ENCODE results near the gene GSTO2.

GSTO2 gene

DNA sequence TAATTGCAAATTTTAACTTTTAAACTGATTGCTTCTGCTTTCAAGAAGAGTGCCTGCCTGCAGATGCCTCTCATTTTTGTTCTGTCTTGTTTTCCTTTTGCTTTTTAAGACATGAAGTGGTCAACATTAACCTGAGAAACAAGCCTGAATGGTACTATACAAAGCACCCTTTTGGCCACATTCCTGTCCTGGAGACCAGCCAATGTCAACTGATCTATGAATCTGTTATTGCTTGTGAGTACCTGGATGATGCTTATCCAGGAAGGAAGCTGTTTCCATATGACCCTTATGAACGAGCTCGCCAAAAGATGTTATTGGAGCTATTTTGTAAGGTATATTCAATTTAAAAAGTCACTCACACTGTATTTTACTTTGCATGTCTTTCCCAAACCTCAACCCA lies 8.8 kb downstream of the GSTO2 start:
- H3K9me2 ChIP-seq (replicated peaks; ENCODE audit: low read depth, low read length) = no peaks in the 10 kb centered on the region
- H3K27me3 ChIP-seq (ENCODE audit: insufficient read depth, low read length, poor library complexity, severe bottlenecking) = no peaks in the 10 kb centered on the region
- H3F3A ChIP-seq (ENCODE audit: low read depth) = no peaks in the 10 kb centered on the region
- H3K79me2 ChIP-seq (ENCODE audit: insufficient read depth, low read length) = no peaks in the 10 kb centered on the region
- TF ChIP-seq, protein P1, sequence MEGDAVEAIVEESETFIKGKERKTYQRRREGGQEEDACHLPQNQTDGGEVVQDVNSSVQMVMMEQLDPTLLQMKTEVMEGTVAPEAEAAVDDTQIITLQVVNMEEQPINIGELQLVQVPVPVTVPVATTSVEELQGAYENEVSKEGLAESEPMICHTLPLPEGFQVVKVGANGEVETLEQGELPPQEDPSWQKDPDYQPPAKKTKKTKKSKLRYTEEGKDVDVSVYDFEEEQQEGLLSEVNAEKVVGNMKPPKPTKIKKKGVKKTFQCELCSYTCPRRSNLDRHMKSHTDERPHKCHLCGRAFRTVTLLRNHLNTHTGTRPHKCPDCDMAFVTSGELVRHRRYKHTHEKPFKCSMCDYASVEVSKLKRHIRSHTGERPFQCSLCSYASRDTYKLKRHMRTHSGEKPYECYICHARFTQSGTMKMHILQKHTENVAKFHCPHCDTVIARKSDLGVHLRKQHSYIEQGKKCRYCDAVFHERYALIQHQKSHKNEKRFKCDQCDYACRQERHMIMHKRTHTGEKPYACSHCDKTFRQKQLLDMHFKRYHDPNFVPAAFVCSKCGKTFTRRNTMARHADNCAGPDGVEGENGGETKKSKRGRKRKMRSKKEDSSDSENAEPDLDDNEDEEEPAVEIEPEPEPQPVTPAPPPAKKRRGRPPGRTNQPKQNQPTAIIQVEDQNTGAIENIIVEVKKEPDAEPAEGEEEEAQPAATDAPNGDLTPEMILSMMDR (conservative IDR thresholded peaks at IDR 0.05; ENCODE audit: low read length) = no peak
- TF ChIP-seq EZH2phosphoT487 (IDR thresholded peaks at IDR 0.05; ENCODE audit: borderline replicate concordance) = no peak
- no peaks in the 10 kb centered on the region for H3K4me1 ChIP-seq (ENCODE audit: insufficient read depth, low read length, poor library complexity, severe bottlenecking)
- no peak overlapping the region for H3K9ac ChIP-seq (ENCODE audit: low read depth, low read length, poor library complexity, severe bottlenecking)
- H4K20me1 ChIP-seq (ENCODE audit: insufficient read depth, low read length, poor library complexity, severe bottlenecking) = no peaks in the 10 kb centered on the region
- no peak overlapping the region for H2AFZ ChIP-seq (ENCODE audit: low read length)
- no peaks in the 10 kb centered on the region for H3K36me3 ChIP-seq (ENCODE audit: insufficient read depth, low read length)
- H3K4me3 ChIP-seq (ENCODE audit: low read length, poor library complexity, severe bottlenecking) = no peak overlapping the region
- no peaks in the 10 kb centered on the region for H3K9me3 ChIP-seq (ENCODE audit: insufficient read depth, low read depth, low read length)
- H3K4me2 ChIP-seq (ENCODE audit: low read depth, low read length, poor library complexity, severe bottlenecking) = no peak overlapping the region

DNA sequence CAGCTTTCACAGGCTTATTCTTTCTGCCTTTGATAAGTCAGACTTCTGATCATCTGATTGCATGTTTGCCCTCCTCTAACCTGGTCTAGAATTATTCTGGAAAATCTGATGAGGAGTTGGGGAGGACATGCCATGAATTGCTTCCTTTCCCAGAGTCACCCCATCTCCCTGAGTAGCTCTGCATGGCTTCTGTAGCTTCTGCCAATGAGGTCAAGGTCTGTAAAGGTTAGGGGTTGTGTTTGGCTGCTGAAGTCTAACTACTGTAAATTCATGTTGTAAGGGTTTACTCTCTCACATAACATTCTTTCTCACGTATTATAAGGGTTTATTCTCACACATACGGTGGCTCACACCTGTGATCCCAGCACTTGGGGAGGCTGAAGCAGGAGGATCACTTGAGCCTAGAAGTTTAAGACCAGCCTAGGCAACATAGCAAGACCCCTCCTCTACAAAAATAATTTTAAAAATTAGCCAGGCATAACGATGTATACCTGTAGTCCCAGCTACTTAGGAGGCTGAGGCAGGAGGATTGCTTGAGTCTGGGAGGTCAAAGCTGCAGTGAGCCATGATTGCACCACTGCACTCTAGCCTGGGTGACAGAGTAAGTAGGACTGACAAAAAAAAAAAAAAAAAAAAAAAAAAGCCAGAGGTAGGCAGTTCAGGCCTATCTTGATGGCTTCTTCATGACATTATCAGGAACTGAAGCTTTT lies 10.7 kb downstream of the GSTO2 start:
- TF ChIP-seq, protein P1 (conservative IDR thresholded peaks at IDR 0.05; ENCODE audit: low read length) = no peak
- no peak for TF ChIP-seq EZH2phosphoT487 (IDR thresholded peaks at IDR 0.05; ENCODE audit: borderline replicate concordance)
- no peaks in the 10 kb centered on the region for H3K4me1 ChIP-seq (ENCODE audit: insufficient read depth, low read length, poor library complexity, severe bottlenecking)
- no peaks in the 10 kb centered on the region for H4K20me1 ChIP-seq (ENCODE audit: insufficient read depth, low read length, poor library complexity, severe bottlenecking)
- no peaks in the 10 kb centered on the region for H3K27me3 ChIP-seq (ENCODE audit: insufficient read depth, low read length, poor library complexity, severe bottlenecking)
- H3K4me3 ChIP-seq (ENCODE audit: low read length, poor library complexity, severe bottlenecking) = no peak overlapping the region
- H3F3A ChIP-seq (ENCODE audit: low read depth) = no peaks in the 10 kb centered on the region
- no peaks in the 10 kb centered on the region for H3K9me2 ChIP-seq (replicated peaks; ENCODE audit: low read depth, low read length)
- no peak overlapping the region for H2AFZ ChIP-seq (ENCODE audit: low read length)
- no peak overlapping the region for H3K4me2 ChIP-seq (ENCODE audit: low read depth, low read length, poor library complexity, severe bottlenecking)
- H3K36me3 ChIP-seq (ENCODE audit: insufficient read depth, low read length) = no peaks in the 10 kb centered on the region
- H3K9ac ChIP-seq (ENCODE audit: low read depth, low read length, poor library complexity, severe bottlenecking) = no peak overlapping the region
- no peaks in the 10 kb centered on the region for H3K79me2 ChIP-seq (ENCODE audit: insufficient read depth, low read length)
- H3K9me3 ChIP-seq (ENCODE audit: insufficient read depth, low read depth, low read length) = no peaks in the 10 kb centered on the region

DNA sequence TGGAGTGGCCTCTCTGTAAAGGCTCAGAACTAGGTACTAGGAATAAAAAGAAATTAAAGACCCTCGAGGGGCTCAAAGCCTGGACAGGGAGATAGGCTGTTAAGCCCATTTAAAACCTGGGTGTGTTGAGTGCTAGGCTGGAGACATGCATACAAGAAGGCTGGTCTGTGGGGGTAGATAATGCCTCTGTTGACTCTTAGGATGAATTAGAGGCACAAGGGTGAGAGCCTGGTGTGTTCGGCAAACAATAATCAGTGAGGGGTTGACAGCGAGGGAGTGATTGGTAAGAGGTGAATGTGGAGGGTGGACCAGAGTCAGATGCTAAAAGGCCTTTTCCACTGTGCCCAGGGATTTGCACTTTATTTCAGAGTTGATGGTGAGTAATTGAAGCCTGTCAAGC lies 12.7 kb downstream of the GSTO2 start:
- Histone ChIP-seq H3K79me2 (ENCODE audit: insufficient read depth, low read length) (no peaks in the 10 kb centered on the region), H3K27me3 (ENCODE audit: insufficient read depth, low read length, poor library complexity, severe bottlenecking) (no peaks in the 10 kb centered on the region), H3K36me3 (ENCODE audit: insufficient read depth, low read length) (no peaks in the 10 kb centered on the region), H3K9me3 (ENCODE audit: insufficient read depth, low read depth, low read length) (no peaks in the 10 kb centered on the region), H3K9me2 (replicated peaks; ENCODE audit: low read depth, low read length) (no peaks in the 10 kb centered on the region), H3K4me1 (ENCODE audit: insufficient read depth, low read length, poor library complexity, severe bottlenecking) (no peaks in the 10 kb centered on the region), H3K4me2 (ENCODE audit: low read depth, low read length, poor library complexity, severe bottlenecking) (no peak overlapping the region), H3F3A (ENCODE audit: low read depth) (no peaks in the 10 kb centered on the region), H4K20me1 (ENCODE audit: insufficient read depth, low read length, poor library complexity, severe bottlenecking) (no peaks in the 10 kb centered on the region), H3K4me3 (ENCODE audit: low read length, poor library complexity, severe bottlenecking) (no peak overlapping the region), H2AFZ (ENCODE audit: low read length) (no peak overlapping the region), H3K9ac (ENCODE audit: low read depth, low read length, poor library complexity, severe bottlenecking) (no peak overlapping the region)
- no peak for TF ChIP-seq EZH2phosphoT487 (IDR thresholded peaks at IDR 0.05; ENCODE audit: borderline replicate concordance)
- TF ChIP-seq, protein P1 (conservative IDR thresholded peaks at IDR 0.05; ENCODE audit: low read length) = no peak

All from Loucy (cell line).